Activated CD4-positive, alpha-beta T cell treated with anti-CD3 and anti-CD28 coated beads for 48 hours (primary cell): ENCODE results near the gene C3.
A peak's percentile ranks its signal among the peaks of the same experiment; 100 is the strongest.
"Not testable (repeated sequence)": the region's sequence is repeated elsewhere in the genome, so short reads cannot be mapped to it uniquely, and the experiment has no call there.

Experiments used
- DNase-seq: peaks from one replicate; pipeline ENCODE4 v3.0.0-alpha.2; 2020

The C3 gene

DNA sequence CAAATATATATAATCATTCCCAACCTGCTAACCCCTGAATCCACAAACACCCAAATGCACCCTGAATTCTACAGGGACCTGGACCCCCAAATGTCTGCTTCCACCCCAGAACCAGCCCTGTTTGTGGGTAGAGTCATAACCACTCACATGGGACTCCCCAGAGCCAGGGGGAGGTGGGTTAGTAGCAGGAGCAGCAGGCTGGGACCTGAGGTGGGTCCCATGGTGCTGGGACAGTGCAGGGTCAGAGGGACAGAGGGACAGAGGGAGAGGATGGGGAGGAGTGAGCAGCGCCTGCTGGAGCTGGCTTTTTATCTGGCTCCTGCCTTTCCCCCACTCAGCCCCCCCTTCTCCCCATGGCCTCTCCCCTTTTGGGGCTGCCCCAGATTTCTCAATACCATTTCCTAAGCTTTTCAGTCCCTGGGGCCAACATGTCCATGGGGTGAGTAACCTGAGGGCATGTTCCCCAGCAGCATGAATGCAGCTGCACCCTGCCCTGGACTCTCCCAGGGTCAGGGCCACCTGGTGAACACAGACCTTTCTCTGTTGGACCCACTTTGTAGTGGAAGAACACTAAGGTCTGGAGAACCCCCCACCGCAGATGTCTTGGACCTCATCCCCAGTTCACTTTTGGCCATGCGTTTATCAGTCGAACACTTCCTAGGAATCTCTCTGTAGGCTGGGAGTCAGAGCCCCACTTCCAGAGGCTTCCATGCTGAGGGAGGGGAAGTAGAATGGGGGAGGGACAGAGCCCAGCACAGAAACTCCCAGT is at the start of gene C3:
Gene C3, minus strand, starts transcription at position 282 of the 769 bp plus-strand sequence. Its CDS starts 61 bp downstream, at position 221.
- DNase-seq = no peak

DNA sequence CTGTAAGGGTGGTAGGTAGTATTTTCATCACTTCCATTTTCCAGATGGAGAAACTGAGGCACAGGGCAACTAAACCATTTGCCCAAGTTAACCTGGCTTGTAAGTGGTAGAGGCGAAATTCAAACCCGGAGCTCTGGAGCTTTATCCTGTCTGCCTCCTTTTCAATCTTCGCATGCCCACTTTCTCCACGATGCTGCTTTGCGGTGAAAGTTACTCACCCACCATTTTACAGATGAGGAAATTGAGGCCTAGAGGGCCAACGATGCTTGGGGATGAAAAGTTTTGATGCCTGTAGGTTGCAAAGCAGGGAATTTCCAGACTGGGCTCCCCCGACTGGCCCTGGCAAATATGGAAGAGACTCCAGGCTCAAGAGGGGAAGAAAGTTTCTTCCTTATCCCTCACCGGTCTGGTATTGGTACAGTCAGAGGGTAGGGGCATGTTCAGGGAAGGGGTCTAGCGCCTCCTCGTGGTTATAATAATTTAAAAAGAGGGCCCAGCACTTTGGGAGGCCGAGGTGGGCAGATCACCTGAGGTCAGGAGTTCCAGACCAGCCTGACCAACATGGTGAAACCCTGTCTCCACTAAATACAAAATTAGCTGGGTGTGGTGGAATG is 48.7 kb upstream of the C3 start:
- no peak for DNase-seq

DNA sequence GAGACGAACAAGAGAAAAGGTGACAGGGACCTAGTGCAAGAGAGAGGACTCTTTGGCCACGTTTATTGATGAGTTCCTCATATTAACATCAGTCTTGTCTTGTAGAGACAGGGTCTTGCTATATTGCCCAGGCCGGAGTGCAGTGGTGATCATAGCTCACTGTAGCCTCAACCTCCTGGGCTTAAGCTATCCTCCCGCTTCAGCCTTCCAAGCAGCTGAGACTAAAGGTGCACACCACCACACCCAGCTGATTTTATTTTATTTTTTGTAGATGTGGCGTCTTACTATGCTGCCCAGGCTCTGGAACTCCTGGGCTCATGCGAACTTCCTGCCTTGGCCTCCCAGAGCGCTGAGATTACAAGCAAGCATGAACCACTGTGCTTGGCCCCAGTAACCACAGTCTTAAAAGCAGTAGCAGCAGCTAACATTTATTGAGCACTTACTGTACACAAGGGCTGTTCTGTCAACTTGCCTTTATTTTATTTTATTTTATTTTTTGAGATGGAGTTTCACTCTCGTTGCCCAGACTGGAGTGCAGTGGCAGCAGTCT is 47.9 kb upstream of the C3 start:
- DNase-seq = no peak

DNA sequence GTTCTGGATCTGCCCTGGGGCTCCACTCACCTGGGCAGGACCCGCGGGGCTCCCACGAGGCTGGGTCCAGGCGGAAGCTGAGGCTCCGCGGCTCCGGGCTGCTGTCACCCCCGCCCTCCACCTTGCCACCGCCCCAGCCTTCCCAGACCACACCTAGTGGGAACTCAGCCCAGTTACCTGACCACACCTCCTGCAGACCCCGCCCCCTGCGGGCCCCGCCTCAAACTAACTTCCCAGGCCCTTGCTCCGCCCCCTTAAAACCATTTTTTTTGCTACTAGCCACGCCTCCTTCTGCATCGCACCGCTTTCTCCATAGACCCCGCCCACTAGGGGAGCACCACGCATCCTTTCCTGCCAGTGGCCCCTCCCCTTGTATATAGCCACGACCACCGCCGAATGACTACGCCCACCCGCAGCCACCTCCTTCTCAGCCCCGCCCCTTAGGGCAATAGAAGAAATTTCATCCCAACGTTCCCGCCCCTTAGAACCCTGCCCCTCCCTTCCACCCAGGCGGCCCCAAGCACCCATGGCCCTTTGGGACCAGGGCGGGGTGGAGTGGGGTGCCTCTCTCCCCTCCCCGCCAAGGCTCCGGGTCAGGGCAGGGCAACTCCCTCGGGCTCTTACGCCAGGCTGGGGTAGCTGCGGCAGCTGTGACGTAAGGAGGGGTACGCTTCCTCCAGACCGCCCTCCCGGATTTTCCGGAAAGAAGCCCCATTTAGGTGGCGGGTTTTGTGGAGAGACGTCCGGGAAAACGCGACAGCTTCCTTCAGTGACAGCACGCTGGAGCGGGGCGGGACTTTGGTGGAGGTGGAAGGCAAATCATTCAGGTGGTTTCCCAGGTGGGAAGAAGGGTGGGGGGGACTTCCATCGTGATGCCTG is 47.1 kb upstream of the C3 start, which contains the start of gene SH2D3A:
Gene SH2D3A, minus strand, starts transcription at position 79 of the 879 bp plus-strand sequence. CDS start 3,687 bp downstream, outside the sequence.
- DNase-seq = peak; percentile 96

DNA sequence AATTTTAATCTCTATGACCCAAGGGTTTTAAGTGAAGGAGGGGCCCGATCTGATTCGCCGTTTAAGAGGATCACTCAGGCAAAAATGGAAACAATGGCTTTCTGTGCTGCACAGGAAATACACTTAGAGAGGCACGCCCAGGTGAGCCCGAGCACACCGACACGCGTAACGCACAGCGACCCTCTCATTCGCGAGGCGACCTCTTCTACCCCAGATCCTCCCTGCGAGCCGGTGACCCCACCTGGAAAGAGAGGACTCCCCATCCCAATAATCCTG is 46.6 kb upstream of the C3 start:
- no peak for DNase-seq

DNA sequence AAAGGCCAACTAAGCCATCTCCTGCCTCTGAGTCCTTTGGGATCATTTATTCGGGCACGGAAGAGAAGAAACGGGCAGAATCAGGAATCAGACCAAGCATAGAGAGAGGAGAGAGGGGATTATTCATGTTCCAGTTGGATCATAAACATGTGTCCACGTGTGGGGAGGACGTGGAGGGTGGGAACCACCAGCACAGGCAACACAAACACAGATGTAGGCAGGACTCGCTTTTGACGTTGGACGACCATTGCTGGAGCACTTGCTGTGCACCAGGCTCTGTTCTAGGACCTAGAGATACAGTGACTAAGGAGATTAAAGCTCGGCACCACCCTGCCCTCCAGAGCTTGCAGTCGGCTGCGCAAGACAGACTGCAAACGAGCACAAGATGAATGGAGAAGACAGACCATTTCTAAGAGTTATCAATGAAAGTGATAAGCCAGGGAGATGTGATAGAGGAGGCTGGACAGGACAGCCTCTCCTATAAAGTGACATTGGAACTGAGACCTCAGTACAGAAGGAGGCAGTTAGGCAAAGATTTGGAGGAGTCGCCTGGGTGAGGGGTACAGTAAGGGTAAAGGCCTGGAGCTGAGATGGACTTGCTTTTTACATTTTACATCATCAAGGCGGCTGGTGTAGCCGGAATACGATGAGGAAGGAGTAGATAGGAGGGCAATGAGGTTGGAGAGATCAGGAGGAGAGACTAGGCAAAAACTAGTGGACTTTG is 46.1 kb upstream of the C3 start:
- DNase-seq = peak; percentile 31

DNA sequence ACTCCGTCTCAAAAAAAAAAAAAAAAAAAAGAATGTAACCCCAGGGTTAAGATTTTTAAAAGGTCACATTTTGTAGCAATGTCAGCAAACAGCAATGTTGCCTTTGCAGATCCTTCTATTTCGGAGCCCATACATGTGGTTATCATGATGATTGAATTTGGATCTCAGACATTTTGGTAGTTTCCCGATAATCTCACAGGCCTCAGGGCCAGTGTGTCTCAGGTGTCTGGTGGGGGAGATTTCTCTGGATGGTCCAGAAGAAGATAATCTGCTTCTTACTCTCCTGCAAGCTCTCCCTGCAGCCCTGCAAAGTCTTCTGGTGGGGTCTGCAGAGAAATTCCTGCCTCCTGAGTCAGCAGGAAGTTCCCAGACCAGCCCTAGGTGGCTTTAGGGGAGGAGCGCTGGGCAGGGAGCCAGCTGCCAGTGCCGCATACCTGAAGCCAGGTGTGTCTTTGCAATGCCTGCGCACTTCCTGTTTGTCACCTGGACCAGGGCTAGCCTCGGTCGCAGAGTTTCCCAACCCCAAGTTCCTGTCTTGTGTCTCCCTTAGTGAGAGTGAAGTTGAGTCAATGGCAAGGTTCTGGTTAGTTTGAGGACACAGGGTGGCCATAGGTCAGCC is 45.4 kb upstream of the C3 start:
- DNase-seq = no peak

DNA sequence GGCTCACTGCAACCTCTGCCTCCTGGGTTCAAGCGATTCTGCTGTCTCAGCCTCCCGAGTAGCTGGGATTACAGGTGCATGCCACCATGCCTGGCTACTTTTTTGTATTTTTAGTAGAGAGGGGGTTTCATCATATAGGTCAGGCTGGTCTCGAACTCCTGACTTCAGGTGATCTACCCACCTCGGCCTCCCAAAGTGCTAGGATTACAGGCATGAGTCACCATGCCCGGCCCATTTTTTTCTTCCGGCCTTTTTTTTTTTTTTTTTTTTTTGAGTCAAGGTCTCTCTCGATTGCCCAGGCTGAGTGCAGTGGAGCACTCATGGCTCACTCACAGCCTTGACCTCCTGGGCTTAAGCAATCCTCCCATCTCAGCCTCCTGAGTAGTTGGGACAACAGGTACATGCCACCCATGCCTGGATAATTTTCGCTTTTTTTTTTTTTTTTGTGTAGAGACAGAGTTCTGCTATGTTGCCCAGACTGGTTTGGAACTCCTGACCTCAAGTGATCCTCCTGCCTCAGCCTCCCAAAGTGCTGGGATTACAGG is 41.9 kb upstream of the C3 start:
- DNase-seq = not testable (repeated sequence)

DNA sequence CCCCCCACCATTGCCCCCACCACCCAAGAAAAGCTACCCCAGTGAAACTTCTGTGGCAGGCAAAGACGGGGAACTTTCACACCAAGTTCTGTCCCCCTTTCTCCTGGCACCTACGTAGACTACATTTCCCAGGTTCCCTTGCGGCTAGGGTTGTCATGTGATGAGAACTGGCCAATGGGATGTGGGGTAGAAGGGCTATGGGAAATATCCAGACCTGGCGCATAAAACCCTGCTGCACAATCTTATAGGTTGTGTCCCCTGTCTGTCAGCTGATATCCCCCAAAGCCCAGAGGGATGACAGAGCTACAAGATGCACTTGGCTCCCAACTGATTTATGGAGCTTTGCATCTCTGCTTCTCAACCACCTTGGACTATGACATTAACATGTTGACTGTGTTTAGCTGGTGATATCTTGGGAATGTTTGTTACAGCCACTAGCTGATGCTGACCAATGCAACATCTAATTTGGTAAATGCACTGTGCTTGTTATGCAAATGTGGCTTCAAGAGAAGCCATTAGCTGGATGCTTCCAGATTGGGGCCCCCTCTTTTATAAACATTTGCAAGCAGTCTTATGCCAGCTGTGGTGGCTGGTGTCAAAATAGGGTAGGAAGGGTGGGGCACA is 40.7 kb upstream of the C3 start:
- DNase-seq = peak; percentile 54

DNA sequence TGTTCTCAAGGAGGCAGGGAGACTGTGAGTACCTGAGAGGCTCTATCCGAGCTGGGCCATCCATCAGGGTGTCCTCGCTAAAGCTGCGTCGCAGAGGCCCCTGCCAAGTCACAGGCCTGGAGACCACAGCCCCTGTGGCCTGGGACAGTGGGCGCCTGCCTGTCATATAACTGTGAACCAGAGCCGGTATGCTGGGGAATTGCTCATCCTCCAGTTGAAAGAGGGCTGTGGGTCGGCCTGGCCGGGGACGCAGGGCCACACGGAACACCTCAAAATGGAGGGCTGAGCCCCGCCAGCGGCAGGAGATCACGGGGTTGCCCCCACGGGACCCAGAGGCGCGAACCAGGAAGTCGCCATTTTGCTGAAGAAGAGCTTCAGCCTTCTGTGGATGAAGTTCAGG is 40.2 kb upstream of the C3 start:
- DNase-seq = no peak

DNA sequence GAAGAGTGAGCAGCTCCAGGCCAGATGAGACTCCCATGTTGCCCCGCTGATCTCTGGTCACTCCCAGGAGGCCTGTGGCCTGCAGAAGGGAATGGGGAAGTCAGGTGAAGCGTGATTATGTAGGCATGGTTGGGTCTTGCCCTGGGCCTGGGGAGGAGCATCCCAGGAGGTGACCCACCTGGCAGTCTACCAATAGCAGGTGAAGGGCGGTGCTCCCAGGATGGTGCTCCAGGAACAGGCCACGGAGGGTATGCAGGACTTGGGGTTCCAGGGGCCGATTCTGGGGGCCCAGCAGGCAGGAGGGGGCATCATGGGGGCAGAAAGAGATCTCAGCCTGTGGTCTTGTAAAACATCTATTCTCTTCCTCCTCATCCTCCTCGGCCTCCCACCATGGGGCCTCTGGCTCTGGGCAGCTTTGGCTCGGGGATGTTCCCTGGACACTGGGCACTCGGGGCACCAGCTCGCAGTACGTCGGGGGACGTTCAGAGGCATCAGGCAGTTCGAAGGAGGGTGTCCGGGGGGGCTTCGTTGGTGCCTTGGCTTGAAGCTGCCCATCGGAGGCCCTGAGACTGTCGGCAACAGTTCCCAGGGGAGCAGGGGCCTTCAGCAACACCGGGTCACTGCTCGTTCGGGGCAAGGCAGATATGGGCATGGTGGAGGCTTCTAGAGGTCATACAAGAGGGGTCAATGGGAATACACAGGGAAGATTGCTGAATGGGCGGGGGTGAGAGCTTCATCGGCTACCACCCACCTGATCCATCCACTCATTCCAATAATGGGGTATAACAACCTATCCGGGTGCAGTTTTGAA is 34.4 kb upstream of the C3 start:
- no peak for DNase-seq

DNA sequence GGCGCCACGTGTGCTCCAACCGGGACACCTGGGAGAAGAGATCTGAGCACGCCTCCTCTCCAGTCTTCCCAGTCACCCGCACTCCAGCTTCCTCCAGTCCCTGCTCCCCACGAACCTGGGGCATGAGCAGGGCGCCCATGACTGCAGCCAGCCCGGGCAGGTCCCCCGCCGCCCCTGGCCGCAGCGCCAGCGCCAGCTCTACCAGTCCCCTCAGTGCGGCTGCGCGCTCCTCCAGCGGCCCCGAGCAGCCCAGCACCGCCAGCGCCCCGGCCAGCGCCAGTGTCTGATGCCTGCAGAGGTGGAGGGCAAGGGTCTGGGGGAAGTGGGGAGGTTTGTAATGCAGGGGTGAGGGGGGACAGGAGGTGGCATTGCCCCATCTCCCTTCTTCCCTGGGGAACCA is 33.7 kb upstream of the C3 start:
- DNase-seq = no peak

DNA sequence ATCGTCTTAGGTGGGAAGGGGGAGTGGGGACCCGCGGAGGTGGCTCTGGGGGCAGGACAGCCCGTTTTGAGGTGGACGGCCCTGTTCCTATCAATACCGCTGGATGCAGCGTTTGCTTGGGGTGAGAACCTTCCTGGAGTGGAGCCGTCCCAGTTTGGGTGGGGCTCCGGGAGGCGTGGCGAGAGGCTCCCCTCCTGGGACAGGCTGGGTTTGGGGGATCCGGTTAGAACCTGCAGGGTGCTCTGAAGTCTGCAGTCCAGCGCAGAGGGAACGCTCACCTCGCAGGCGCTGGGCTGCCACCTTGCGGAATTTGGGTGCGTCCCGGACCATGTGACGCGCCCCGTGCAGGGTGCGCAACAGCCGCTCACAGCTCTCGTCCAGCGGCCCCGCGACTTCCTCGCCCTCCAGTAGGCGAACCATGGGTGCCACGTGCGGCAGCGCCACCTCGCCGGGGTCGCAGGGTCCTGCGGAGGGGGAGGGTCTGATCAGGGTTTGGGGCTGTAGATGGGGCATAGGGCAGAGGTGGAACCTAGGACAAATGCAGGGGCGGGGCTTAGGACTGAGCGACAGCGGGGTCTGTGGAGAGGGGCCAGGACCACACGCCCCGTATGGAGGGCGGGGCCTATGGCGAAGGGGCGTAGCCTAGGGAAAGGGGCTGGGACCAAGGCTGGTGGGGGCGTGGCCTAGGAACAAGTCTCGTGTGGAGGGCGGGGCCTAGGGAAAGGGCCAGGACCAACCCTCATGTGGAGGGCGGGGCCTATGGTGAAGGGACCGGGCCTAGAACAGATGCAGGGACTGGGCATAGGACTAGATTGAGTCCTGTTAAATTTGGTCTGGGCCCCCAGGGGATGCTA is 33.0 kb upstream of the C3 start:
- DNase-seq = peak; percentile 95

DNA sequence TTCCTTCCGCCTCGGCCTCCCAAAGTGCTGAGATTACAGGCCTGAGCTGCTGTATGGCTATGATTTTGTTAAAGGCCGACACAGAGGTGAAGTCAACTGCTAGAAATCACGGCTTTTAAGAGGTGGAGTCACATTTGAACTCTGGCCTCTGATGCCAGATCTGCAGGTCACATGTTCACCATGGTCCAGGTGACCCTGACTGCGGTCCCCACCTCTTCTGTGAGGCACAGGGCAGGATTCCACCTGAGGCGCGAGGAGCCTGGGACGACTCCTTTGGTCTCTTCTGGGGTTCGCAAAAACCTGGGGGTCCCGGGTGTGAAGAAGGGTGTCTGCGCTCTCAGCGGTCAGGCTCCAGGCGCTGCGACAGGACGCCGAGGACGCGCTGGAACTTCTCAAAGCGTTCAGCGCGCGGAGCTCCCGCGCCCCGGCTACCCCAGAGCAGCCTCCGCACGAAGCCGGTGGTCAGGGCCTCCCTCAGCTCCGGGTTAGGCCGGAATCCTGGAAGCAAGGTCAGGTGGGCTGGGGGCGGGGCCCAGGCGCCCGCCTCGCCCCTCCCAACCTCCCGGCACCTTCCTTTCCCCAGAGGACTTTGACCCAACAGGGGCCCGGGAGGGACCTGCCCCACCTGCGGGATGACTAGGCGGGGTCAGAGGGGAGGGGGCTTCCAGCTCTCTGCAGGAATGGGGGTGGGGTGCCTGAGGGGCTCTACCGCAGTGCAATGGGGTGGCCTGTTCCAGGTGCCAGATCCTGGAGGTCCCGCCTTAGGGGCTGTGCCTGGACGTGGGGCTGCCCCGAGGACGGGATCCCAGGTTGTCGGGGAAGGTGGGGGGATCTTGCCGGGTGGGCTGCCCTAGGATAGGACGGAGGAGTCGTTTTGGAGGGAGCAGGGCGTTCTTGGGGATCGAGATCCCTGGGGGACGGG is 32.1 kb upstream of the C3 start:
- no peak for DNase-seq

DNA sequence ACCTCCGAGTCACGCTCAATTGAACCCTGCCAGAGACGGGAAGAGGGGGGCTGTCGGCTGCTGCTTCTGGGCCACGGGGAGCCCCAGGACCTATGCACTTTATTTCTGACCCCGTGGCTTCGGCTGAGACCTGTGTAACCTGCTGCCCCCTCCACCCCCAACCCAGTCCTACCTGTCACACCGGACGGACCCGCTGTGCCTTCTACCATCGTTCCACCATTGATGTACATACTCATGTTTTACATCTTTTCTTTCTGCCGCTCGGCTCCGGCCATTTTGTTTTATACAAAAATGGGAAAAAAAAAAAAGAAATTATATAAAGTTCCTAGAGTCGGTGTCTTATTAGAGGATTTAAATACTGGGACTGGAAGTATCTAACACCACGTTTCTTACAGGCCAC is 30.7 kb upstream of the C3 start:
- no peak for DNase-seq

DNA sequence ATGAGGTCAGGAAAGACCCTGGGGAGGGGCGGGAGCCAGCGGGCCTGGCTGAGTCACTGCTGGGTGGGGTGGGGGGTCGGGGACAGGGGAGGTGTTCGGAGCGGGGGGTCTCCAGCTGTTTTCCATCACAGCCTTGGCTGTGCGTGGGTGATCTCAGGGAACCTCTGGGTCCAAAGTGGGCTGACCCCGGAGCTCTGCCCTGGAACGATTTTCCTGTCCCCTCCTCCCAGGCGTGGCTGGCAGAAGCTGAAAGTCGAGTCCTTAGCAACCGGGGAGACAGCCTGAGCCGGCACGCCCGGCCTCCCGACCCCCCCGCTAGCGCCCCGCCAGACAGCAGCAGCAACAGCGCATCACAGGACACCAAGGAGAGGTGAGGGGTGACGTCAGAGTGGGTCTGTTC is 29.6 kb upstream of the C3 start:
- no peak for DNase-seq

DNA sequence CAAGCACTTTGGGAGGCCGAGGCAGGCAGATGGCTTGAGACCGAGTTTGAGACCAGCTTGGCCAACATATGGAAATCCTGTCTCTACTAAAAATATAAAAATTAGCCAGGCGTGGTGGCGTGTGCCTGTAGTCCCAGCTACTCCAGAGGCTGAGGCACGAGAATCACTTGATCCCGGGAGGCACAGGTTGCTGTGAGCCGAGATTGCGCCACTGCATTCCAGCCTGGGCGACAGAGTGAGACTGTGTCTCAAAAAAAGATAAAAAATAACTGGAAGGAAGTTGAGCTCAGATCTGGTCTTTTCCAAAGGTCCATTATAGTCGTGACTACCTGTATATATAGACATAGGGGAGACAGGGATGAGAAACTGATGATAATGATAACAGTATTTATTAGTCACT is 28.1 kb upstream of the C3 start:
- not testable (repeated sequence) for DNase-seq

DNA sequence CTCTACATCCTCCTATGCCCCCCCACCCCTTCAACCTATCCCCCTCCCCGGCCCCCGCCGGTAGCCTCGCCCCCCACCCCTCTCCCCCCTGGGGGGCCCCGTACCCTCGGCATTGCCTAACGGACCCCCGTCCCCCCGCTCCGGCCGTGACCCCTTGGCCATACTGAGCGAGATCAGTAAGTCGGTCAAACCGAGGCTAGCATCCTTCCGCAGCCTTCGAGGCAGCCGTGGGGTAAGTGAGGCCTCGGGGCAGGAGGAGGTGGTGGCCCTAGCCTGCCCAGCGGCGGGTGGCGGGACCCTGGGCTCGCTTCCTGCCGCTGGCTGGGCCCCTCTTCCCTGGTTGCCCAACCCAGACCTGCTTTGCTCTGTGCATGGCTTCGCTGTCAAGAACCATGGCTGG is 25.5 kb upstream of the C3 start:
- DNase-seq = no peak
